PC-9 (cell line): ENCODE measurements around the gene BANF2.

Experiments used
- EZH2 ChIP-seq: fragments of 200-600 bp; sonication (generic); IDR thresholded peaks from 2 replicates; pipeline ENCODE4 v1.8.0; 2017; ENCODE audit warnings: antibody characterized with exemption, low read depth
- TF ChIP-seq, protein P1 (sequence below): fragments of 200-600 bp; sonication (generic); conservative IDR thresholded peaks from 2 replicates; pipeline ENCODE4 v1.6.1; 2017; ENCODE audit warnings: mixed run types, antibody characterized with exemption, mild to moderate bottlenecking, moderate library complexity

DNA sequence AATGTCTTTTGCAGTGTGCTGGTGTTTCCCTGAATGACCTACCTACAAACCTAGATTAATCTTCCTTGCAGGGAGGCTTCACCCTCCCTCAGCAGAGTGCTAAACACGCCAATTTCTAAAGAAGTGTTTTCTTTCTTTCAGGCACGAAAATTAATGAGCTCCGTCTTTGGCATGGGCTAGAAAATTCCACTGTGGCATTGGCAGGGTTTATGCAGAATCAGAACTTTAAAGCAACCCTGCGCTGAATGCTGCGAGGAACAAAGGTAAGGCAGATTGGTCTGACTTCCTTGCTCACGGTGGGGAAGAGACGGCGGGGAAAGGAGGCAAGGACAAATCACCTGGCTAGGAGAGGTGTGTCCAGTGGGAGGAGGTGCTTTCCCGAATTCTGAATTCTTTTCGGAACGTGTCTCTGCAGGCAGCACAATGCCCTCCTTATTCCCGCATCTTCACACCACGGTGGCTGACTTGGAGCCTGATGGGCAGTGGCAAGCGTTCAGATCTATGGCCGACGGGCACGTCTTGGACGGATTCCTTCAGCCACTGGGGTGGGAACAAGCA is 6.2 kb upstream of the BANF2 start:
- TF ChIP-seq, protein P1, sequence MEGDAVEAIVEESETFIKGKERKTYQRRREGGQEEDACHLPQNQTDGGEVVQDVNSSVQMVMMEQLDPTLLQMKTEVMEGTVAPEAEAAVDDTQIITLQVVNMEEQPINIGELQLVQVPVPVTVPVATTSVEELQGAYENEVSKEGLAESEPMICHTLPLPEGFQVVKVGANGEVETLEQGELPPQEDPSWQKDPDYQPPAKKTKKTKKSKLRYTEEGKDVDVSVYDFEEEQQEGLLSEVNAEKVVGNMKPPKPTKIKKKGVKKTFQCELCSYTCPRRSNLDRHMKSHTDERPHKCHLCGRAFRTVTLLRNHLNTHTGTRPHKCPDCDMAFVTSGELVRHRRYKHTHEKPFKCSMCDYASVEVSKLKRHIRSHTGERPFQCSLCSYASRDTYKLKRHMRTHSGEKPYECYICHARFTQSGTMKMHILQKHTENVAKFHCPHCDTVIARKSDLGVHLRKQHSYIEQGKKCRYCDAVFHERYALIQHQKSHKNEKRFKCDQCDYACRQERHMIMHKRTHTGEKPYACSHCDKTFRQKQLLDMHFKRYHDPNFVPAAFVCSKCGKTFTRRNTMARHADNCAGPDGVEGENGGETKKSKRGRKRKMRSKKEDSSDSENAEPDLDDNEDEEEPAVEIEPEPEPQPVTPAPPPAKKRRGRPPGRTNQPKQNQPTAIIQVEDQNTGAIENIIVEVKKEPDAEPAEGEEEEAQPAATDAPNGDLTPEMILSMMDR, result no peak
- TF ChIP-seq EZH2, result no peak
